ENCODE measurements around the gene OR5P2.
"Not testable (repeated sequence)": the region's sequence is repeated elsewhere in the genome, so short reads cannot be mapped to it uniquely, and the experiment has no call there.

OR5P2 gene

GRCh38 chr11:7793233-7793632, 3.5 kb downstream of the OR5P2 start:
- Histone ChIP-seq H3K36me3 (ENCODE audit: control insufficient read depth in 2 of 2, insufficient read depth in 2 of 2, low read length in 2 of 2) (no peaks in the 10 kb centered on the region), H3K4me3 (ENCODE audit: low read length in 2 of 2) (no peak overlapping the region), H3K27ac (ENCODE audit: low read depth in 2 of 2, low read length in 2 of 2) (no peak overlapping the region), H3K9me3 (ENCODE audit: control insufficient read depth in 2 of 2, low read length in 2 of 2) (no peaks in the 10 kb centered on the region), H3K9ac (ENCODE audit: low read depth in 1 of 2, low read length in 2 of 2) (no peak overlapping the region), H3K4me1 (ENCODE audit: control insufficient read depth in 2 of 2, insufficient read depth in 2 of 2, low read length in 2 of 2) (no peaks in the 10 kb centered on the region), H3K27me3 (ENCODE audit: control insufficient read depth in 2 of 2, insufficient read depth in 2 of 2, low read length in 2 of 2) (no peaks in the 10 kb centered on the region)

DNA sequence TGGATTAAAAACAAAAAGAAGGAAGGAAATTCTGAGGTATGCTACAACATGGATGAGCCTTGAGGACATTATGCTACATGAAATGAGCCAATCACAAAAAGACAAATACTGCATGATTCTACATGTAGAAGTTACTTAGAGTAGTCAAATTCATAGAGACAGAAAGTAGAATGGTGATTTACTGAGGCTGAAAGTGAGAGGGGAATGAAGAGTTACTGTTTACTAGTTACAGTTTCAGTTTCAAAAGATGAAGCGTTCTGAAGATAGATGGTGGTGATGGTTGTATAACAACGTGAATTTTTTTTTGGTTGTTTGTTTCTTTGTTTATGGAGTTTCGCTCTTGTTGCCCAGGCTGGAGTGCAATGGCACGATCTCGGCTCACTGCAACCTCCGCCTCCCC, 9.5 kb downstream of the OR5P2 start:
- no peak overlapping the region for H3K9ac ChIP-seq (ENCODE audit: low read depth in 1 of 2, low read length in 2 of 2)
- H3K27ac ChIP-seq (ENCODE audit: low read depth in 2 of 2, low read length in 2 of 2), result no peak overlapping the region
- no peaks in the 10 kb centered on the region for H3K4me1 ChIP-seq (ENCODE audit: control insufficient read depth in 2 of 2, insufficient read depth in 2 of 2, low read length in 2 of 2)
- H3K36me3 ChIP-seq (ENCODE audit: control insufficient read depth in 2 of 2, insufficient read depth in 2 of 2, low read length in 2 of 2), result no peaks in the 10 kb centered on the region
- no peaks in the 10 kb centered on the region for H3K9me3 ChIP-seq (ENCODE audit: control insufficient read depth in 2 of 2, low read length in 2 of 2)
- H3K4me3 ChIP-seq (ENCODE audit: low read length in 2 of 2), result no peak overlapping the region
- no peaks in the 10 kb centered on the region for H3K27me3 ChIP-seq (ENCODE audit: control insufficient read depth in 2 of 2, insufficient read depth in 2 of 2, low read length in 2 of 2)

DNA sequence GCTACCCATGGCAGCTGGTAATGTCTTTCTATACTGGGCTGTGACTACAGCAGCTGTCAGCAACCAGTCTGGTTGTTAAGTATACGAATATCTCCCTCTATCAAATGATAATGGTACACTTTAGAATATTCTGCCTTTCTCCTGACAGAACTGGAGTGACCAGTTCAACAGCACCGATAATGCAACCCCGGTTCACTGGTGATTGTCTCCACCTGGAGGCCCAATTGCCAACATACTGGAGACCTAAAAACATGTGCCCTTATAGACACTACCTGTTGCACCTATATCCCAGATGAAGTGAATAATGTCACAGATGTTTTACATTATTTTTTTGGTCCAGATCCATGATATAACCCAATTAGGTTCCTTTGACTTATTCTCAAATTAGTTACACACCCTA, 21.1 kb downstream of the OR5P2 start:
- H3K27ac ChIP-seq (ENCODE audit: low read depth in 2 of 2, low read length in 2 of 2), result no peak overlapping the region
- H3K27me3 ChIP-seq (ENCODE audit: control insufficient read depth in 2 of 2, insufficient read depth in 2 of 2, low read length in 2 of 2), result no peaks in the 10 kb centered on the region
- H3K4me1 ChIP-seq (ENCODE audit: control insufficient read depth in 2 of 2, insufficient read depth in 2 of 2, low read length in 2 of 2), result no peaks in the 10 kb centered on the region
- H3K36me3 ChIP-seq (ENCODE audit: control insufficient read depth in 2 of 2, insufficient read depth in 2 of 2, low read length in 2 of 2), result no peaks in the 10 kb centered on the region
- no peak overlapping the region for H3K4me3 ChIP-seq (ENCODE audit: low read length in 2 of 2)
- peaks cover 0 to 3% of the 10 kb centered on the region in 2 donors for H3K9me3 ChIP-seq (ENCODE audit: control insufficient read depth in 2 of 2, low read length in 2 of 2)
- H3K9ac ChIP-seq (ENCODE audit: low read depth in 1 of 2, low read length in 2 of 2), result no peak overlapping the region

DNA sequence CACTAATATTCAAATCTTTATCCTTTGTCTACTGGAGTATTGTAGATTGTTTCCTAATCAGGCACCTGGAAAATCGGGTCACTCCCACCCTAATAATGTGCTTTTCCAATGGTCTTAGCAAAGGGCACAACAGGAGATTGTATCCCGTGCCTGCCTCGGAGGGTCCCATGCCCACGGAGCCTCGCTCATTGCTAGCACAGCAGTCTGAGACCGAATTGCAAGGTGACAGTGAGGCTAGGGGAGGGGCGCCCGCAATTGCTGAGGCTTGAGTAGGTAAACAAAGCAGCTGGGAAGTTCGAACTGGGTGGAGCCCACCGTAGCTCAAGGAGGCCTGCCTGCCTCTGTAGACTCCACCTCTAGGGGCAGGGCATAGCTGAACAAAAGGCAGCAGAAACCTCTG, 32.4 kb downstream of the OR5P2 start:
- not testable (repeated sequence) for H3K4me1 ChIP-seq (ENCODE audit: control insufficient read depth in 2 of 2, insufficient read depth in 2 of 2, low read length in 2 of 2); H3K27ac ChIP-seq (ENCODE audit: low read depth in 2 of 2, low read length in 2 of 2); H3K27me3 ChIP-seq (ENCODE audit: control insufficient read depth in 2 of 2, insufficient read depth in 2 of 2, low read length in 2 of 2); H3K4me3 ChIP-seq (ENCODE audit: low read length in 2 of 2); H3K9ac ChIP-seq (ENCODE audit: low read depth in 1 of 2, low read length in 2 of 2); H3K9me3 ChIP-seq (ENCODE audit: control insufficient read depth in 2 of 2, low read length in 2 of 2); H3K36me3 ChIP-seq (ENCODE audit: control insufficient read depth in 2 of 2, insufficient read depth in 2 of 2, low read length in 2 of 2)

DNA sequence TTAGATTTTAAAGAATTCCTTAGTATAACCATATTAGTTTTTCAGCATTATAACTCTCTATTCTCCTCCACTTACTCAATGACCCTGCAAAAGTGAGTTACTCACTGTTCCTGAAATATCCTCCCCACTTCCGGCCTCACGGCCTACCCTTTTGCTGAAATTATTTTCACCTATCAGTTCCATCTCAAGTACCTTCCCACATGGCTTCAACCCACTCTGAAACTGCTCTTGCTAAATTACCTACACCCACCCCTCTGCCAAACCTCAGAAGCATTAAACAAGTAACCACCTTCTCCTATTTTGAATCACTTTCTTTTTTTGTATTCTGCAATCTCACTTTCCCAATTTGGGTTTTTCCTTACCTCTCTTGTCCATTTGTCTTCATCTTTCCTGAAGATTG, 37.7 kb downstream of the OR5P2 start:
- H3K9me3 ChIP-seq (ENCODE audit: control insufficient read depth in 2 of 2, low read length in 2 of 2), result no peaks in the 10 kb centered on the region
- no peaks in the 10 kb centered on the region for H3K4me1 ChIP-seq (ENCODE audit: control insufficient read depth in 2 of 2, insufficient read depth in 2 of 2, low read length in 2 of 2)
- H3K27ac ChIP-seq (ENCODE audit: low read depth in 2 of 2, low read length in 2 of 2), result no peak overlapping the region
- H3K4me3 ChIP-seq (ENCODE audit: low read length in 2 of 2), result no peak overlapping the region
- no peak overlapping the region for H3K9ac ChIP-seq (ENCODE audit: low read depth in 1 of 2, low read length in 2 of 2)
- H3K36me3 ChIP-seq (ENCODE audit: control insufficient read depth in 2 of 2, insufficient read depth in 2 of 2, low read length in 2 of 2), result no peaks in the 10 kb centered on the region
- no peaks in the 10 kb centered on the region for H3K27me3 ChIP-seq (ENCODE audit: control insufficient read depth in 2 of 2, insufficient read depth in 2 of 2, low read length in 2 of 2)

DNA sequence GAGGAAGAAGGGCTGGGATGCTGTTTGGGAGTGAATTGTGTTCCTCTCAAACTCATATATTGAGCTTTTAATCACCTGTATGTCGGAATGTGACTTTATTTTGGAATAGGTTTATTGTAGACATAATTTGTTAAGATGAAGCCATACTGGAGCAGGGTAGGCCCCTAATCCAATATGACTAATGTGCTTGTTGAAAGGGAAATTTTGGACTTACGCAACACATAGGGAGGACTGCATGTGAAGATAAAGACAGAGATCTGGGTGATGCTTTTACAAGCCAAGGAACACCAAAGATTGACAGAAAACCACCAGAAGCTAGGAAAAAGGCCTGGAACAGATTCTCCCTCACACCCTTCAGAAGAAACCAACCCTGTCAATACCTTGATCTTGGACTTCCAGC, 47.3 kb downstream of the OR5P2 start:
- H3K27ac ChIP-seq (ENCODE audit: low read depth in 2 of 2, low read length in 2 of 2), result no peak overlapping the region
- no peak overlapping the region for H3K4me3 ChIP-seq (ENCODE audit: low read length in 2 of 2)
- no peaks in the 10 kb centered on the region for H3K36me3 ChIP-seq (ENCODE audit: control insufficient read depth in 2 of 2, insufficient read depth in 2 of 2, low read length in 2 of 2)
- no peak overlapping the region for H3K9ac ChIP-seq (ENCODE audit: low read depth in 1 of 2, low read length in 2 of 2)
- H3K9me3 ChIP-seq (ENCODE audit: control insufficient read depth in 2 of 2, low read length in 2 of 2), result no peaks in the 10 kb centered on the region
- no peaks in the 10 kb centered on the region for H3K27me3 ChIP-seq (ENCODE audit: control insufficient read depth in 2 of 2, insufficient read depth in 2 of 2, low read length in 2 of 2)
- no peaks in the 10 kb centered on the region for H3K4me1 ChIP-seq (ENCODE audit: control insufficient read depth in 2 of 2, insufficient read depth in 2 of 2, low read length in 2 of 2)
